ENCODE data around the gene SCN3B. TPM values are rescaled to one million over a fixed set of nuclear protein-coding genes. Genes with fewer than 3 reads are reported as not detected.

SCN3B gene, protein sequence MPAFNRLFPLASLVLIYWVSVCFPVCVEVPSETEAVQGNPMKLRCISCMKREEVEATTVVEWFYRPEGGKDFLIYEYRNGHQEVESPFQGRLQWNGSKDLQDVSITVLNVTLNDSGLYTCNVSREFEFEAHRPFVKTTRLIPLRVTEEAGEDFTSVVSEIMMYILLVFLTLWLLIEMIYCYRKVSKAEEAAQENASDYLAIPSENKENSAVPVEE
- 1 to 10 TPM in 2 of 4 donors, under 1 TPM in 2; 0.42 to 1.9 (median 0.98) TPM for total RNA-seq

DNA sequence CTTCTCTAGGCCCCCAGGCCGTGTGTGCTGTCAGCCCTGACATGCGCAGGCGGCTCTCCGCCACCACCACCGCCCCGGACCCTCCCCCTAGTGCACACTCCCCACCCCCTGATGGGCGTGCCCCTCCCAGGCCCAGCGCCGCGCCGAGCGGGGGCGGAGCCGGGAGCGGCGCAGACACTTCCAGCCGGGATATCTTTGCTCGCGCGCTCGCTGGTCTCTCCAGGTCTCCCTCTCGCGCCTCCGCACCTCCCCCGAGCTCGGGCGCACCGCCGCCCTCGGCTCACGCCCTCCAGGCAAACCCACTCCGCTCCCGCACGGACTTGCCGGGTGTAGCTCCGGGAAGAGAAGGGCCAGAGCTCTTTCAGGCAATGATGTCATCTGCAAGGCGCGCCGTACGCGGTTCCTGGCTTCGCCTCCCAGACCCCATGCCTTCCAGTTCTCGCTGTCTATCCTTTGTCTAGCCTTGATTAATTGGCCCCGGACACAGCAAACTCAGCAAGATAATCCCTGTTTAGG, at the start of gene SCN3B:
SCN3B (minus strand) TSS at position 59 of the 516 bp plus-strand sequence. CDS start 823 bp downstream, outside the sequence.
- H3K27ac ChIP-seq: peak within 1 kb of the TSS; percentile 54
- no peaks in the 10 kb centered on the region for H3K36me3 ChIP-seq
- TF ChIP-seq, protein P1, sequence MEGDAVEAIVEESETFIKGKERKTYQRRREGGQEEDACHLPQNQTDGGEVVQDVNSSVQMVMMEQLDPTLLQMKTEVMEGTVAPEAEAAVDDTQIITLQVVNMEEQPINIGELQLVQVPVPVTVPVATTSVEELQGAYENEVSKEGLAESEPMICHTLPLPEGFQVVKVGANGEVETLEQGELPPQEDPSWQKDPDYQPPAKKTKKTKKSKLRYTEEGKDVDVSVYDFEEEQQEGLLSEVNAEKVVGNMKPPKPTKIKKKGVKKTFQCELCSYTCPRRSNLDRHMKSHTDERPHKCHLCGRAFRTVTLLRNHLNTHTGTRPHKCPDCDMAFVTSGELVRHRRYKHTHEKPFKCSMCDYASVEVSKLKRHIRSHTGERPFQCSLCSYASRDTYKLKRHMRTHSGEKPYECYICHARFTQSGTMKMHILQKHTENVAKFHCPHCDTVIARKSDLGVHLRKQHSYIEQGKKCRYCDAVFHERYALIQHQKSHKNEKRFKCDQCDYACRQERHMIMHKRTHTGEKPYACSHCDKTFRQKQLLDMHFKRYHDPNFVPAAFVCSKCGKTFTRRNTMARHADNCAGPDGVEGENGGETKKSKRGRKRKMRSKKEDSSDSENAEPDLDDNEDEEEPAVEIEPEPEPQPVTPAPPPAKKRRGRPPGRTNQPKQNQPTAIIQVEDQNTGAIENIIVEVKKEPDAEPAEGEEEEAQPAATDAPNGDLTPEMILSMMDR (IDR thresholded peaks at IDR 0.05): no peak
- TF ChIP-seq EP300 (IDR thresholded peaks at IDR 0.05): no peak
- no peak for TF ChIP-seq POLR2A (IDR thresholded peaks at IDR 0.05)
- no peak for TF ChIP-seq POLR2AphosphoS5 (IDR thresholded peaks at IDR 0.05)
- peak within 1 kb of the TSS; percentile 67 for H3K4me3 ChIP-seq
- peaks cover 30% of the 10 kb centered on the region for H3K27me3 ChIP-seq
- WGBS: 2% methylated on average over 9 of the region's 44 CpGs
- no peak for DNase-seq (ENCODE audit: low spot score in 2 of 2)
- H3K9me3 ChIP-seq: no peaks in the 10 kb centered on the region
- H3K4me1 ChIP-seq: peaks cover 19% of the 10 kb centered on the region

DNA sequence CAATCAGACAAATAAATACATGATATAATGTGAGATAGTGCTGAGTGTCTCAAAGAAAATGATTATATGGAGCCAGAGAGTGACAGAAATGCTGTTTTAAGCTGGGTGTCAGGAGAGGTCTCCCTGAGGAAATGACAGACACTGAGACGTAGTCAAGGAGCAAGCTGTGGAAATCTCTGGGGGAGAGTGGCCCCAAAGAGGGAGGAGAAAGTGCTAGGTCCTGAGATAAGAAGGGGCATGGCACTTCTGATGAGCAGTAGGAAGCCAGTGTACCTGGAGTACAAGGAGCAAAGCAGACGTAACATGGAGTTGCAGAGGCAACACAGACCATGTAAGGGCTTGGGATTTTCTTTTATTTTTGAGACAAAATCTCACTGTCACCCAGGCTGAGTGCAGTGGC, 48.3 kb upstream of the SCN3B start:
- no peaks in the 10 kb centered on the region for H3K9me3 ChIP-seq
- DNase-seq (ENCODE audit: low spot score in 2 of 2): no peak
- H3K27me3 ChIP-seq: peaks cover 5% of the 10 kb centered on the region
- no peaks in the 10 kb centered on the region for H3K36me3 ChIP-seq
- no peak for TF ChIP-seq POLR2AphosphoS5 (IDR thresholded peaks at IDR 0.05)
- TF ChIP-seq EP300 (IDR thresholded peaks at IDR 0.05): no peak
- no peak for TF ChIP-seq POLR2A (IDR thresholded peaks at IDR 0.05)
- TF ChIP-seq, protein P1 (IDR thresholded peaks at IDR 0.05): no peak
- no peak overlapping the region for H3K4me3 ChIP-seq
- no peak overlapping the region for H3K27ac ChIP-seq
- 52% methylated on average over 2 of the region's 2 CpGs for WGBS
- H3K4me1 ChIP-seq: no peaks in the 10 kb centered on the region

DNA sequence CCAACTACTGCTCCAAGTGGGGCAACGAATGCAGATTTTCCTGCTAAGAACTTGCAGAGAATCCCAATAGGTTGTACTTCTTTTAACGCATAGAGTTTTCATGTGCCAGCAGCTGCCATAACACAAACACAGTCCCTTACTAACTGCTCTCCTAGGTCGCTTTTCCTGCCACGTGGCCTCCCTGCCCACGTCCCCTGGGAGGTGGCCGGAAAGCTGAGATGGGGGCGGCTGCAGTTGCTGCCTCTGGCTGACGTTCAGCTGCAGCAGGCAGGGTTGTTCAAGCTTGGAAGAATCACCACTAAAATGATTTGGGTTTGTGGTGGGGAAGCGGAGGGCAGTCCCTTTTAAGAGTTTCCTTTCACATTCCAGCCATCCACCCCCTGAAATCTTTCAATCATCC, 47.7 kb upstream of the SCN3B start:
- no peak for DNase-seq (ENCODE audit: low spot score in 2 of 2)
- H3K36me3 ChIP-seq: no peaks in the 10 kb centered on the region
- no peaks in the 10 kb centered on the region for H3K4me1 ChIP-seq
- WGBS: 47% methylated on average over 9 of the region's 9 CpGs
- no peak overlapping the region for H3K4me3 ChIP-seq
- TF ChIP-seq, protein P1 (IDR thresholded peaks at IDR 0.05): no peak
- TF ChIP-seq EP300 (IDR thresholded peaks at IDR 0.05) (no peak), POLR2A (IDR thresholded peaks at IDR 0.05) (no peak), POLR2AphosphoS5 (IDR thresholded peaks at IDR 0.05) (no peak)
- no peak overlapping the region for H3K27ac ChIP-seq
- H3K9me3 ChIP-seq: no peaks in the 10 kb centered on the region
- H3K27me3 ChIP-seq: peaks cover 5% of the 10 kb centered on the region

DNA sequence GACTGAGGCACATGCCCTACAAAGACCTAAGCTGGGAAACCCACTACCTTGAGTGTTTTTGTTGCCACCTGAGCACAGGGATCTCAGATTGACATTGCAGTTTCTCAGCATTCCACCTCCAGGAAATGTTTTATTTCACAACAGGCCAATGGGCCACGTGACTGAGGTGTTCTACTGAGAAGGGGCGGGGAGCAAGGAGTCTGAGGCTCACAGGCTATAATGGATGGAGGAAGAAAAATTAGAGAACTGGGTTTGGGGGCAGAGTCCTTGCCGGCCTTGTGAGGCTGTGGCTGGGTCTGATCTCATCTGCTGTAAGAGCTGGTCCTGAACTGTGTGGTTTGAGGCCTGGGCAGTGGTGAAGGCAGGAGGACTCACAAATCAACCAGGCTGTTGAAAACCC, 46.3 kb upstream of the SCN3B start:
- H3K4me3 ChIP-seq: no peak overlapping the region
- no peaks in the 10 kb centered on the region for H3K4me1 ChIP-seq
- no peaks in the 10 kb centered on the region for H3K36me3 ChIP-seq
- H3K27ac ChIP-seq: no peak overlapping the region
- no peak for DNase-seq (ENCODE audit: low spot score in 2 of 2)
- 75% methylated on average over 3 of the region's 3 CpGs for WGBS
- no peak for TF ChIP-seq POLR2A (IDR thresholded peaks at IDR 0.05)
- TF ChIP-seq EP300 (IDR thresholded peaks at IDR 0.05): no peak
- TF ChIP-seq POLR2AphosphoS5 (IDR thresholded peaks at IDR 0.05): no peak
- TF ChIP-seq, protein P1 (IDR thresholded peaks at IDR 0.05): no peak
- H3K9me3 ChIP-seq: no peaks in the 10 kb centered on the region
- H3K27me3 ChIP-seq: peaks cover 9% of the 10 kb centered on the region

DNA sequence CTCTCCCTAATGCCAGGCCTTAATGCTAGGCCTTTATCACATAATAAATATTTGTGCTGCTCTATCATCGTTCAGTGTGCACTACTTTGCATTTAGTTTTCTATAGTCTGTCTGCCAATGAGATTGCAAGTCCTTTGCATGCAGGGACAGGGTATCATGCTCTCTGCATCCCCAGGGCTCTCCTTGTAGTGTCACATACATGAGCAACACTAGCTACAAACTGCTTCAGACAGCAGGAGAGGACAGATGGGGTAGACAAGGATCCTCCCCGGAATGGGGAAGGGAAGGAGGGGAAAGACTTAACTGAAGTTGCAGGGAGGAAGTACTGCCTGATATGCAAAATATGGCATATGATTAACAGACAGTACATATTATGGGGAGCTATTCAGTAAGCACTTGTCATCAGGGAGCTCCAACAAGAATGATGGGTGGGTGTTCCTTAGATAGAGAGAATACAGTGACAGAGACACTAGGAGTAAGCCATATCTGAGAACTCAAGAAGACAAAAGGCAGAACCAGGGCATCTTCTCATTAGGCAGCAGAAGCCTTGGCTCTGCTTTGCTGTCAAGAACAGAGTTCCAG, 44.2 kb upstream of the SCN3B start:
- Histone ChIP-seq H3K27me3 (peaks cover 9% of the 10 kb centered on the region), H3K9me3 (no peaks in the 10 kb centered on the region), H3K4me3 (no peak overlapping the region), H3K27ac (no peak overlapping the region), H3K4me1 (no peaks in the 10 kb centered on the region), H3K36me3 (no peaks in the 10 kb centered on the region)
- 69% methylated on average over 2 of the region's 2 CpGs for WGBS
- no peak for DNase-seq (ENCODE audit: low spot score in 2 of 2)
- TF ChIP-seq EP300 (IDR thresholded peaks at IDR 0.05): no peak
- no peak for TF ChIP-seq POLR2AphosphoS5 (IDR thresholded peaks at IDR 0.05)
- TF ChIP-seq POLR2A (IDR thresholded peaks at IDR 0.05): no peak
- TF ChIP-seq, protein P1 (IDR thresholded peaks at IDR 0.05): no peak
